ENCODE results near the gene FBXO24. TPM values are rescaled to one million over a fixed set of nuclear protein-coding genes. Genes with fewer than 3 reads are reported as not detected.

The FBXO24 gene
- total and polyA plus RNA-seq, 9 of the 15 experiments (the other 6 are each of a cell fraction or from before 2014, with no cell fraction given): 0.17 to 0.95 (median 0.50) TPM

DNA sequence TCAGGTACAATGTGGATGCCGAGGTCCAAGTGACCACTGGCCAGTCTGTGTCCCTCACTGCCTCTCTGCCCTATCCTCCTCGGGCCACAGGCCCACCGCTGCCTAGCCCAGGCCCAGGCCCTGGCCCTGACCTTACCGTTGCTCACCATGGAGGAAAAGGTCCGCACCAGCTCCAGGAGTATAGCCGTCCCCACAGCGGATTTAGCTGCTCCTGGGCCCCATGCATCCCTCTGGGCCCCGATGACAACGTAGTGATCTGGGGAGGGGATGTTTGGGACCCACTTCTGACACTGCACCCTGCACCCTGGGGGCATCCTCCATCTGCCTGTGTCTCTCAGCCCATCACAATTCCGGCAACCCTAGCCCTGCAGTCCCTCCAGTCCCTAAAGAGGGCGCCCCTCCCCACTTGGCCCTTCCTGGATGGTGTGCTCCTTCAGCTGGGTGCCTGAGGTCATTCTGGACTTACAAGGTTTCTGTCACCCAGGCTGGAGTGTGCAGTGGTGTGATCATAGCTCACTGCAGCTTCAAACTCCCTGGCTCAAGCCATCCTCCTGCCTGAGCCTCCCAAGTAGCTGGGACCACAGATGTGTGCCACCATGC is 43.1 kb downstream of the FBXO24 start (continued):
- TF ChIP-seq, protein P1, sequence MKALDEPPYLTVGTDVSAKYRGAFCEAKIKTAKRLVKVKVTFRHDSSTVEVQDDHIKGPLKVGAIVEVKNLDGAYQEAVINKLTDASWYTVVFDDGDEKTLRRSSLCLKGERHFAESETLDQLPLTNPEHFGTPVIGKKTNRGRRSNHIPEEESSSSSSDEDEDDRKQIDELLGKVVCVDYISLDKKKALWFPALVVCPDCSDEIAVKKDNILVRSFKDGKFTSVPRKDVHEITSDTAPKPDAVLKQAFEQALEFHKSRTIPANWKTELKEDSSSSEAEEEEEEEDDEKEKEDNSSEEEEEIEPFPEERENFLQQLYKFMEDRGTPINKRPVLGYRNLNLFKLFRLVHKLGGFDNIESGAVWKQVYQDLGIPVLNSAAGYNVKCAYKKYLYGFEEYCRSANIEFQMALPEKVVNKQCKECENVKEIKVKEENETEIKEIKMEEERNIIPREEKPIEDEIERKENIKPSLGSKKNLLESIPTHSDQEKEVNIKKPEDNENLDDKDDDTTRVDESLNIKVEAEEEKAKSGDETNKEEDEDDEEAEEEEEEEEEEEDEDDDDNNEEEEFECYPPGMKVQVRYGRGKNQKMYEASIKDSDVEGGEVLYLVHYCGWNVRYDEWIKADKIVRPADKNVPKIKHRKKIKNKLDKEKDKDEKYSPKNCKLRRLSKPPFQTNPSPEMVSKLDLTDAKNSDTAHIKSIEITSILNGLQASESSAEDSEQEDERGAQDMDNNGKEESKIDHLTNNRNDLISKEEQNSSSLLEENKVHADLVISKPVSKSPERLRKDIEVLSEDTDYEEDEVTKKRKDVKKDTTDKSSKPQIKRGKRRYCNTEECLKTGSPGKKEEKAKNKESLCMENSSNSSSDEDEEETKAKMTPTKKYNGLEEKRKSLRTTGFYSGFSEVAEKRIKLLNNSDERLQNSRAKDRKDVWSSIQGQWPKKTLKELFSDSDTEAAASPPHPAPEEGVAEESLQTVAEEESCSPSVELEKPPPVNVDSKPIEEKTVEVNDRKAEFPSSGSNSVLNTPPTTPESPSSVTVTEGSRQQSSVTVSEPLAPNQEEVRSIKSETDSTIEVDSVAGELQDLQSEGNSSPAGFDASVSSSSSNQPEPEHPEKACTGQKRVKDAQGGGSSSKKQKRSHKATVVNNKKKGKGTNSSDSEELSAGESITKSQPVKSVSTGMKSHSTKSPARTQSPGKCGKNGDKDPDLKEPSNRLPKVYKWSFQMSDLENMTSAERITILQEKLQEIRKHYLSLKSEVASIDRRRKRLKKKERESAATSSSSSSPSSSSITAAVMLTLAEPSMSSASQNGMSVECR (CRISPR knock-in tag; IDR thresholded peaks at IDR 0.05): 0 out of 2 replicates have a peak, but pooled peaks have one; percentile 44
- TF ChIP-seq CTCF (IDR thresholded peaks at IDR 0.05 in 2 of 3, conservative IDR thresholded peaks at IDR 0.05 in 1 of 3; ENCODE audit: insufficient read depth in 2 of 3, low read depth in 1 of 3, low read length in 3 of 3): peak; percentile 84 to 85 (median 84)
- peak; percentile 96 for TF ChIP-seq TFAP4 (CRISPR knock-in tag; IDR thresholded peaks at IDR 0.05; ENCODE audit: borderline replicate concordance)
- no peak for TF ChIP-seq ZNF124 (CRISPR knock-in tag; IDR thresholded peaks at IDR 0.05)
- TF ChIP-seq ESRRA (IDR thresholded peaks at IDR 0.05; ENCODE audit: borderline replicate concordance, low read depth): peak; percentile 37; the same call in 1 of the 2 replicates
- no peak for TF ChIP-seq ZNF511 (CRISPR knock-in tag; IDR thresholded peaks at IDR 0.05)
- no peak for TF ChIP-seq GTF2B (IDR thresholded peaks at IDR 0.05; ENCODE audit: extremely low read depth, insufficient read length)
- TF ChIP-seq PRDM10 (IDR thresholded peaks at IDR 0.05; ENCODE audit: partially characterized antibody): peak; percentile 54
- peak in 1 of 2 experiments; percentile 52; a peak in 1 of 4 replicates for TF ChIP-seq MAZ (CRISPR knock-in tag; conservative IDR thresholded peaks at IDR 0.05 in 1 of 2, IDR thresholded peaks at IDR 0.05 in 1 of 2)
- peak; percentile 36 to 73 for TF ChIP-seq RAD21 (CRISPR knock-in tag; conservative IDR thresholded peaks at IDR 0.05 in 1 of 2, IDR thresholded peaks at IDR 0.05 in 1 of 2)
- TF ChIP-seq RBFOX2 (IDR thresholded peaks at IDR 0.05; ENCODE audit: low read depth, low read length): peak; percentile 64
- peak; percentile 42; the same call in 1 of the 2 replicates for TF ChIP-seq ZNF263 (CRISPR knock-in tag; IDR thresholded peaks at IDR 0.05; ENCODE audit: borderline replicate concordance)
